GM19025 (cell line): ENCODE measurements around the gene ANKRD65.
"Not testable (repeated sequence)": the region's sequence is repeated elsewhere in the genome, so short reads cannot be mapped to it uniquely, and the experiment has no call there.

Experiments
- ATAC-seq: cut with Tn5 transposase; IDR thresholded peaks from one replicate; pipeline ENCODE4 v1.9.1; 2021; ENCODE audit warnings: mild to moderate bottlenecking, low read depth, moderate library complexity; ENCODE audit not compliant: unreplicated experiment

Gene ANKRD65

GRCh38 chr1:1399187-1399871 lies 21.7 kb downstream of the ANKRD65 start, which contains the start of gene CCNL2:
TSS of gene CCNL2 (minus strand) at chr1:1399335. CDS start at chr1:1399306, 29 bp downstream.
- ATAC-seq = peak; percentile 90

- peak; percentile 3 for ATAC-seq
Measured at GRCh38 chr1:1398677-1399186, 22.3 kb downstream of the ANKRD65 start.

- ATAC-seq = no peak
Measured at GRCh38 chr1:1397839-1398523, 23.1 kb downstream of the ANKRD65 start.

- no peak for ATAC-seq
Measured at GRCh38 chr1:1395166-1395565, 25.9 kb downstream of the ANKRD65 start.

GRCh38 chr1:1394116-1394515 lies 27.0 kb downstream of the ANKRD65 start:
- no peak for ATAC-seq

- no peak for ATAC-seq
Measured at GRCh38 chr1:1393428-1393827, 27.6 kb downstream of the ANKRD65 start.

GRCh38 chr1:1393014-1393413 lies 28.1 kb downstream of the ANKRD65 start:
- ATAC-seq = no peak

- no peak for ATAC-seq
Measured at GRCh38 chr1:1391225-1391624, 29.9 kb downstream of the ANKRD65 start.

GRCh38 chr1:1390675-1391074 lies 30.4 kb downstream of the ANKRD65 start:
- ATAC-seq = no peak

GRCh38 chr1:1388078-1388472 lies 33.0 kb downstream of the ANKRD65 start:
- ATAC-seq = no peak

GRCh38 chr1:1387098-1388077 lies 33.7 kb downstream of the ANKRD65 start:
- ATAC-seq = no peak

GRCh38 chr1:1385931-1386330 lies 35.1 kb downstream of the ANKRD65 start:
- ATAC-seq = no peak

GRCh38 chr1:1385339-1385738 lies 35.7 kb downstream of the ANKRD65 start:
- not testable (repeated sequence) for ATAC-seq

GRCh38 chr1:1381294-1381693 lies 39.8 kb downstream of the ANKRD65 start:
- no peak for ATAC-seq

GRCh38 chr1:1380860-1381259 lies 40.2 kb downstream of the ANKRD65 start:
- ATAC-seq = no peak

- no peak for ATAC-seq
Measured at GRCh38 chr1:1377540-1378205, 43.4 kb downstream of the ANKRD65 start.

- ATAC-seq = no peak
Measured at GRCh38 chr1:1376551-1377226, 44.4 kb downstream of the ANKRD65 start.

- peak; percentile 83 for ATAC-seq
Measured at GRCh38 chr1:1374929-1375662, 46.0 kb downstream of the ANKRD65 start, which contains the start of gene AURKAIP1. TSS of gene AURKAIP1 (minus strand) at chr1:1375207. CDS start at chr1:1374756, 451 bp downstream.

- peak; percentile 6 for ATAC-seq
Measured at GRCh38 chr1:1374589-1374928, 46.5 kb downstream of the ANKRD65 start.
